ENCODE measurements around the gene DYNLT4. TPM values are rescaled to one million over a fixed set of nuclear protein-coding genes. Genes with fewer than 3 reads are reported as not detected.
"Not testable (repeated sequence)": the region's sequence is repeated elsewhere in the genome, so short reads cannot be mapped to it uniquely, and the experiment has no call there.

Gene DYNLT4
- total RNA-seq, 2 donors from 2014 or later = 0.64 TPM; not detected in 1

DNA sequence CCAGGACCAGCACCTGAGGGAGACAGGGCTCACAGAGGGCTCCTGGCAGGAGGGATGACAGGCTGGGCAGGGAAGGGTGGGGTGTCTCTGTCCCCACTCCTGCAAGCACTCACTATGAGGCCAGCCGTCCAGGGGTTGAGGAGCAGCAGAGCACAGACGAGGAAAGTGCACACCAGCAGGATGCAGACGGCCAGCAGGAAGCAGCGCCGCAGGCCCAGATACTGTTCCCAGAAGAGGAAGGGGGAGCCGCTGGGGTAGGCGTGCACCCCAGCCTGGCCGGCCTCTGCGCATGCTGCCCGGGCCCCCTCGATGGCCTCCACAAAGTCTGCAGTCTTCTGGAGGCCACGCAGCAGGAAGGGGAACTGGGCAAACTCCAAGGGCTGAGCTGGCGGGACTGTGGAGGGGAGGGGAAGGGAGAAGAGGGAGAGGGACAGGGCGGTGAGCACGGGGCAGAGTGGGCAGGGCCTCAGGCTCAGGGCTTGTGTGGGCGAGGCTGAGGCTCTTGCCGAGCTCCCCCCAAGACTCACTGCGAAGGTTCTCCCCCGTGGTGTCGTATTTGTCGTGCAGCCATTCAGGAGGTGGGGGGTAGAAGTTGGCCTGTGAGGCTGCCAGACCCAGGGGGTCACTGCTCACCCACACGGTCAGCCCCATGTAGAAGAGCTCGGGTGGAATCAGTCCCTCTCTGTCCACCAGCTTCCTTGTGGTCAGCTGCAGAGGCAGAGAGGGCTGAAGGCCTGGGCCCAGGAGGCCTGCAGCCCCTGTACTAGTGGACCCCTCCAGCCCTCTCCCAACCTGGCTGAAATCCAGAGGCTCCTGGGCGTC lies 19.4 kb upstream of the DYNLT4 start:
- Mint-ChIP-seq H3K4me3 (no peak overlapping the region), H3K27me3 (ENCODE audit: insufficient read depth) (no peaks in the 10 kb centered on the region), H3K36me3 (ENCODE audit: low read depth) (no peaks in the 10 kb centered on the region), H3K4me1 (peaks cover 4% of the 10 kb centered on the region), H3K9me3 (no peaks in the 10 kb centered on the region), H3K27ac (no peak overlapping the region)
- Histone ChIP-seq H3K4me3 (ENCODE audit: low read length) (no peak overlapping the region), H3K27me3 (ENCODE audit: control insufficient read depth, insufficient read depth, low read length, poor library complexity, severe bottlenecking) (no peaks in the 10 kb centered on the region), H3K9ac (ENCODE audit: extremely low read depth, low read length, poor library complexity, severe bottlenecking) (no peak overlapping the region), H3K36me3 (ENCODE audit: control insufficient read depth, insufficient read depth, low read length) (no peaks in the 10 kb centered on the region), H3K4me1 (ENCODE audit: control insufficient read depth, insufficient read depth, low read length) (no peaks in the 10 kb centered on the region), H3K27ac (ENCODE audit: low read depth, low read length) (no peak overlapping the region), H3K9me3 (ENCODE audit: control insufficient read depth, low read length) (no peaks in the 10 kb centered on the region)
- whole genome bisulfite sequencing, 2 experiments (ENCODE audit: insufficient coverage in 1 of 2, insufficient read length in 1 of 2) = 85 to 89% methylated on average over 14 to 24 of the region's 24 CpGs
- TF ChIP-seq, protein P1, sequence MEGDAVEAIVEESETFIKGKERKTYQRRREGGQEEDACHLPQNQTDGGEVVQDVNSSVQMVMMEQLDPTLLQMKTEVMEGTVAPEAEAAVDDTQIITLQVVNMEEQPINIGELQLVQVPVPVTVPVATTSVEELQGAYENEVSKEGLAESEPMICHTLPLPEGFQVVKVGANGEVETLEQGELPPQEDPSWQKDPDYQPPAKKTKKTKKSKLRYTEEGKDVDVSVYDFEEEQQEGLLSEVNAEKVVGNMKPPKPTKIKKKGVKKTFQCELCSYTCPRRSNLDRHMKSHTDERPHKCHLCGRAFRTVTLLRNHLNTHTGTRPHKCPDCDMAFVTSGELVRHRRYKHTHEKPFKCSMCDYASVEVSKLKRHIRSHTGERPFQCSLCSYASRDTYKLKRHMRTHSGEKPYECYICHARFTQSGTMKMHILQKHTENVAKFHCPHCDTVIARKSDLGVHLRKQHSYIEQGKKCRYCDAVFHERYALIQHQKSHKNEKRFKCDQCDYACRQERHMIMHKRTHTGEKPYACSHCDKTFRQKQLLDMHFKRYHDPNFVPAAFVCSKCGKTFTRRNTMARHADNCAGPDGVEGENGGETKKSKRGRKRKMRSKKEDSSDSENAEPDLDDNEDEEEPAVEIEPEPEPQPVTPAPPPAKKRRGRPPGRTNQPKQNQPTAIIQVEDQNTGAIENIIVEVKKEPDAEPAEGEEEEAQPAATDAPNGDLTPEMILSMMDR (conservative IDR thresholded peaks at IDR 0.05) = no peak
- peak; percentile 60 for DNase-seq

DNA sequence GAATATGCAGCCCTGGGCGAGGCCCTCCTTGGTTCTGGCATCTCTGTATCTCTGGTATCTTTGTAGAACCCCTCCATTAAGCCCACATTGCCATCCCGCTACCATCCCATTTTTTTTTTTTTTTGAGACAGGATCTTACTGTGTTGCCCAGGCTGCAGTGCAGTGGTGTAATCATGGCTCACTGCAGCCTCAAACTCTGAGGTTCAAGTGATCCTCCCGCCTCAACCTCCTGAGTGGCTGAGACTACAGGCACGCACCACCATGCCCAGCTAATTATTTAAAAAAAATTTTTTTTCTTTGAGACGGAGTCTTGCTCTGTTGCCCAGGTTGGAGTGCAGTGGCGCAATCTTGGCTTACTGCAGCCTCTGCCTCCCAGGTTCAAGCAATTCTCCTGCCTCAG lies 17.2 kb upstream of the DYNLT4 start:
- H3K27ac Mint-ChIP-seq; H3K9ac ChIP-seq (ENCODE audit: extremely low read depth, low read length, poor library complexity, severe bottlenecking); H3K27ac ChIP-seq (ENCODE audit: low read depth, low read length); H3K9me3 Mint-ChIP-seq; H3K36me3 Mint-ChIP-seq (ENCODE audit: low read depth); H3K9me3 ChIP-seq (ENCODE audit: control insufficient read depth, low read length); H3K27me3 ChIP-seq (ENCODE audit: control insufficient read depth, insufficient read depth, low read length, poor library complexity, severe bottlenecking); H3K4me3 Mint-ChIP-seq; DNase-seq; H3K4me1 ChIP-seq (ENCODE audit: control insufficient read depth, insufficient read depth, low read length); H3K27me3 Mint-ChIP-seq (ENCODE audit: insufficient read depth); H3K36me3 ChIP-seq (ENCODE audit: control insufficient read depth, insufficient read depth, low read length); H3K4me3 ChIP-seq (ENCODE audit: low read length): not testable (repeated sequence)
- 92 to 100% methylated on average over 4 to 6 of the region's 6 CpGs for WGBS, 2 experiments (ENCODE audit: insufficient coverage in 1 of 2, insufficient read length in 1 of 2)
- H3K4me1 Mint-ChIP-seq = peaks cover 13% of the 10 kb centered on the region

DNA sequence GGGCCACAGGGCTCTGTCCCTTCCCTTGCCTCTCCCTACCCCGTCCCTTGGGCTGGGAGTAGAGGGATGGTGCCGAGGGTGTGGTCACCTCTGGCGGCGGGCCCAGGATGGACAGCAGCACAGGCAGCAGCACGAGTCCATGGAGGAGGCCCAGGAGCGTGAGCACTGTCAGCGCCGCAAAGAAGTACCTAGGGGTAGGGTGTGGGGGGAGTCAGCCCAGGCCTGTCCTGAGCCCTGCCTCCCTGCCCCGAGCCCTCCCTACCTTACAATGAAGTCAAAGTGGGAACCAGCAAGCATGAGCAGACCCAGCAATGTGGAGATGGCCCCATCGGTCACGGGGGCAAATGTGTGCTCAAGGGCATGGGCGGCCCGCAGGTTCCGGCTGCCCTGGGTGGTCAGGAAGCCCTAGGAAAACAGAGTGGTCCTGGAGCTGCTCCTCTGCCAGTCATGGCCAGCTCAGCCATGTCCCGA lies 15.9 kb upstream of the DYNLT4 start:
- TF ChIP-seq, protein P1 (conservative IDR thresholded peaks at IDR 0.05) = no peak
- H3K27ac ChIP-seq (ENCODE audit: low read depth, low read length) = no peak overlapping the region
- H3K27me3 Mint-ChIP-seq (ENCODE audit: insufficient read depth) = peaks cover 2% of the 10 kb centered on the region
- no peaks in the 10 kb centered on the region for H3K9me3 ChIP-seq (ENCODE audit: control insufficient read depth, low read length)
- WGBS, 2 experiments (ENCODE audit: insufficient coverage in 1 of 2, insufficient read length in 1 of 2) = 93 to 100% methylated on average over 6 to 15 of the region's 15 CpGs
- H3K36me3 Mint-ChIP-seq (ENCODE audit: low read depth) = no peaks in the 10 kb centered on the region
- peaks cover 17% of the 10 kb centered on the region for H3K4me1 Mint-ChIP-seq
- peak; percentile 43 for DNase-seq
- no peak overlapping the region for H3K9ac ChIP-seq (ENCODE audit: extremely low read depth, low read length, poor library complexity, severe bottlenecking)
- no peak overlapping the region for H3K27ac Mint-ChIP-seq
- H3K4me3 Mint-ChIP-seq = no peak overlapping the region
- no peaks in the 10 kb centered on the region for H3K36me3 ChIP-seq (ENCODE audit: control insufficient read depth, insufficient read depth, low read length)
- no peaks in the 10 kb centered on the region for H3K27me3 ChIP-seq (ENCODE audit: control insufficient read depth, insufficient read depth, low read length, poor library complexity, severe bottlenecking)
- no peaks in the 10 kb centered on the region for H3K4me1 ChIP-seq (ENCODE audit: control insufficient read depth, insufficient read depth, low read length)
- H3K9me3 Mint-ChIP-seq = no peaks in the 10 kb centered on the region
- no peak overlapping the region for H3K4me3 ChIP-seq (ENCODE audit: low read length)

All from endodermal cell (in vitro differentiated cells).